Activated naive CD4-positive, alpha-beta T cell treated with anti-CD3 and anti-CD28 coated beads, Interleukin-2, amount 10 ng/mL, durations not matched to agents 7 days and 5 days (primary cell): ENCODE measurements around the gene DRG2.

Experiments used
- CTCF ChIA-PET: fragments of 350-600 bp; sonication (Branson Sonifier 250); formaldehyde crosslinking; loops from one replicate; lab custom pipeline; 2021; ENCODE audit warnings: antibody characterized with exemption; lab: Charles Lee
- DNase-seq: peaks from one replicate; pipeline ENCODE4 v3.0.0-alpha.2; 2020
- H3K27ac Mint-ChIP-seq: one replicate; pipeline ENCODE4 v1.8.0; 2021; ENCODE audit warnings: mild to moderate bottlenecking, moderate library complexity, mixed read lengths
- H3K27me3 Mint-ChIP-seq: one replicate; pipeline ENCODE4 v1.8.0; 2021; ENCODE audit warnings: mild to moderate bottlenecking, mixed read lengths
- H3K36me3 Mint-ChIP-seq: one replicate; pipeline ENCODE4 v1.8.0; 2021; ENCODE audit warnings: mixed read lengths
- H3K4me1 Mint-ChIP-seq: one replicate; pipeline ENCODE4 v1.8.0; 2021; ENCODE audit warnings: mixed read lengths
- H3K4me3 Mint-ChIP-seq: one replicate; pipeline ENCODE4 v1.8.0; 2021; ENCODE audit warnings: mild to moderate bottlenecking, moderate library complexity, mixed read lengths
- H3K9me3 Mint-ChIP-seq: one replicate; pipeline ENCODE4 v1.8.0; 2021; ENCODE audit warnings: mixed read lengths

Gene DRG2

DNA sequence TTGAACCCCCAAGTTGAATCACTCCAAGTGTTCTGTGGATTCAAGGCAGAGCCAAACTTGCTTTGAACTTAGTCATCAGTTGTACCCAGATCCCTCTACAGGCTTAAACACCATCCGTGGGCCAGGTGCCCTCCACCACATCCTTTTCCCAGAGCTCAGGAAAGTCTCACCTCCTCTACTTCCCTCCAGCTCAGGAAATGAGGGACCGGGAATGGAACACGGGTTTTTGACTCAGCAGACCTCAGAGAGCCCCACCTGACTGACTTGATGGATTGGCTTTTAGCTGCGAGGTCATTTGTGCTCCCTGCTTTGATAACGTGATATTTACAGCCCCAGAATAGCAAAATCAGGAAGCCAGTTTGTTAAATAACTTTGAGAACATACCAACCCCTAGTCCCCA, 28.5 kb upstream of the DRG2 start:
- no peak for DNase-seq
- Mint-ChIP-seq H3K36me3 (peaks cover 31% of the 10 kb centered on the region), H3K4me1 (no peaks in the 10 kb centered on the region), H3K9me3 (no peaks in the 10 kb centered on the region), H3K27me3 (no peaks in the 10 kb centered on the region), H3K27ac (no peak overlapping the region), H3K4me3 (no peak overlapping the region)
- CTCF ChIA-PET, result no interaction called here

DNA sequence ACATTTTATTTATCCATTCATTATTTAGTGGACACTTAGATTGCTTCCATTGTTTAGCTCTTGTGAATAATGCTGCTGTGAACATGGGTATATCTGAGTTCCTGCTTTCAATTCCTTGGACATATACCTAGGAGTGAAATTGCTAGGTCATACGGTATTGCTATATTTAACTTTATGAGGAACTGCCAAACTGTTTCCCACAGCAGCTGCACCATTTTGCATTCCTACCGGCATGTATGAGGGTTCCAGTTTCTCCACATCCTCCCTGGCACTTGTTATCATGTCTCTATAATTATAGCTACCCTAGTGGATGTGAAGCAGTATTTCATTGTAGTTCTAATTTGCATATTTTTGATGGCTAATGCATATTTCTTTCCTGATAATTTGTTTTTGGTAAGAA, 23.7 kb upstream of the DRG2 start:
- H3K9me3 Mint-ChIP-seq, result no peaks in the 10 kb centered on the region
- H3K36me3 Mint-ChIP-seq, result peaks cover 23% of the 10 kb centered on the region
- H3K27ac Mint-ChIP-seq, result no peak overlapping the region
- no peaks in the 10 kb centered on the region for H3K4me1 Mint-ChIP-seq
- CTCF ChIA-PET, result interaction anchor here (1.2 kb wide), 1 partner anchor 193 kb away, joined by 3 read pairs; no protein-coding TSS in a partner anchor
- no peaks in the 10 kb centered on the region for H3K27me3 Mint-ChIP-seq
- no peak for DNase-seq
- no peak overlapping the region for H3K4me3 Mint-ChIP-seq

DNA sequence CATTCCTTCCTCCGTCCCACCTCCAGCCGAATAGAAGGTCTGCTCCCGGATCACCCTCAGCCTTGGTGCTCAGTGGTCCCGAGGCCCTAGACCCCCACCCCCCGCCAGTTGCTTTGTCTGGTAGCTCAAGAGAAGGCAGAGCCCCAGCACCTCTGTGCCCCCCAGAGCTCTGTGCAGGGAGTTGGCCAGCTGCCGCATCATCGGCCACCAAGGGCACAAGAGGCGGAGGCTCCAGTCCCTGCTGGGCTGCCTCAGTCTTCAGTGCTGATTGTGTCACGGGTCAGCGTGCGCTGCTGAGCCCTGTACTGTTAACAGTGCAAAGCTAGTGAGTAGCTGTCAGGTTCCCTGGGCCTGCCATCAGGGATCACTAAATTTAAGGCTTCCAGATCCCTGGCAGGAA, 22.2 kb upstream of the DRG2 start:
- CTCF ChIA-PET, result no interaction called here
- no peak for DNase-seq
- peaks cover 6% of the 10 kb centered on the region for H3K27me3 Mint-ChIP-seq
- no peak overlapping the region for H3K27ac Mint-ChIP-seq
- H3K4me3 Mint-ChIP-seq, result no peak overlapping the region
- no peaks in the 10 kb centered on the region for H3K9me3 Mint-ChIP-seq
- H3K4me1 Mint-ChIP-seq, result no peaks in the 10 kb centered on the region
- peaks cover 17% of the 10 kb centered on the region for H3K36me3 Mint-ChIP-seq

DNA sequence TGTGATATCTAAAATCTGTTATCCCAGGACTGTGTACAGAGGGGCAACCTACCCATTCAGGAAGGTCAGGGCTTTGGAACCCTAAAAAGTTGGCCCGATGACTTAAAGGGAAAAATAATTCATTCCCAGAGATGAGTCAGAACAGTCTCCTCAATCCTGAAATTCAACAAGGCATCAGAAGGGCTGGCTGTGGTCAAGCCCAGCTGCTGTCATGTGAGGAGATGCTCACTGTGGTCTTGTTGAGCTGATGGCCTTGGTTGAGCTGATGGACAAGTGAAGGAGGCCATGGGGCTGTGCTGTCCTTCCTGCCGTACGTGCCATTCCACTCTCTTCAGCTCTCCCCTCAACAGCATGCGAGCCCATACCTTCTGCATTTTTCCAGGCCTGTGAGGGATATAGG, 20.9 kb upstream of the DRG2 start:
- CTCF ChIA-PET, result no interaction called here
- Mint-ChIP-seq H3K27me3 (peaks cover 17% of the 10 kb centered on the region), H3K9me3 (no peaks in the 10 kb centered on the region), H3K4me3 (no peak overlapping the region), H3K27ac (no peak overlapping the region), H3K4me1 (peaks cover 3% of the 10 kb centered on the region), H3K36me3 (peaks cover 15% of the 10 kb centered on the region)
- no peak for DNase-seq

DNA sequence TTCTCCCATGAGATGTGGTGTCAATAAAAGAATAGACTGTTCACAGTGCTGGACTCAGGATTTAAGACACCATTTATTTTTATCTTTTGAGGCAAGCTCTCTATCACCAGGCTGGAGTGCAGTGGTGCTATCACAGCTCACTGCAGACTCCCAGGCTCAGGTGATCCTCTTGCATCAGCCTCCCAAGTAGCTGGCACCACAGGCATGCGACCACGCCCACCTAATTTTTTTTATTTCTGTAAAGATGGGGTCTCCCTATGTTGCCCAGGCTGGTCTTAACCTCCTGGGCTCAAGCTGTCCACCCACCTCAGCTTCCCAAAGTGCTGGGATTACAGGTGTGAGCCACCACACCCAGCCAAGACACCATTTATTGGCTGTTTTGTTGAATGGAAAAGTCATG, 18.6 kb upstream of the DRG2 start:
- CTCF ChIA-PET, result no interaction called here
- Mint-ChIP-seq H3K36me3 (peaks cover 7% of the 10 kb centered on the region), H3K9me3 (no peaks in the 10 kb centered on the region), H3K4me1 (peaks cover 3% of the 10 kb centered on the region), H3K4me3 (no peak overlapping the region), H3K27me3 (peaks cover 33% of the 10 kb centered on the region), H3K27ac (no peak overlapping the region)
- DNase-seq, result no peak

DNA sequence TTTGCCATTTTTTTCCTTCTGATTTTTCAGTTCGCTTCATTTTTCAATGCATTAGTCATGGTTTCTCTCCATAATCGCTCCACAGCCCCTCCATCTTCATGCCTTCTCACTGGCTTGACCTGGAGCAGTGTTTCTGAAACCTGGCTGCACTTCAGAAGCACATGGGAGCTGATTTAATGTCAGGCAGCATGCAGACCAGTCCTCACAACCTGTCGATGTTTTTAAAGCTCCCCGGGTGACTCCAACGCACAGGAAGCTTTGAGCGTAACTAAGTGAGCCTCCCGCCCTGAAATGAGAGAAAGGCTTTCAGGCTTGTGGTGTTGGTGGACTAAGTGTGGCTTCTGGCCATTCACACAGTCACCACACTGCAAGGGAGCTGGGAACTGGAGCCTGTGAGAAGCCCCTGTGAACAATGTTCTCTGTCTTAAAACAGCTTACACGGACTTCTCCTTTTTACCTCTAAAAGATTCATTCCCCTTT, 16.8 kb upstream of the DRG2 start:
- Mint-ChIP-seq H3K27me3 (peaks cover 41% of the 10 kb centered on the region), H3K4me3 (no peak overlapping the region), H3K9me3 (no peaks in the 10 kb centered on the region), H3K4me1 (peaks cover 3% of the 10 kb centered on the region), H3K36me3 (no peaks in the 10 kb centered on the region), H3K27ac (peak overlapping the region; percentile 74)
- no peak for DNase-seq
- CTCF ChIA-PET, result no interaction called here

DNA sequence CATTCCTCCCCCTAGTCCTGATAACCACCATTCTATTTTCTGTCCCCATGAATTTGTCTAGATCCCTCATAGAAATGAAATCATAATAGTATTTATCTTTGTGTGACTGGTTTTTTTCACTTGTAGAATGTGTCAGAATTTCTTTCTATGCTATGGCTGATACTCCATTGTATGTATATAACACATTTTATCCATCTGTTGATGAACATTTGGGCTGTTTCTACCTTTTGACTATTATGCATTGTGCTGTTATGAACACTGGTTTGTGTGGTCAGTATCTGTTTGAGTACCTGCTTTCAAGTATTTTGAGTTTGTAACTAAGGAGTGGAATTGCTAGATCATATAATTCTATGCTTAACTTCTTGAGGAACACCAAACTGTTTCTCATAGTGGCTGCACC, 16.0 kb upstream of the DRG2 start:
- no peak overlapping the region for H3K4me3 Mint-ChIP-seq
- CTCF ChIA-PET, result no interaction called here
- DNase-seq, result no peak
- H3K36me3 Mint-ChIP-seq, result no peaks in the 10 kb centered on the region
- no peaks in the 10 kb centered on the region for H3K9me3 Mint-ChIP-seq
- H3K4me1 Mint-ChIP-seq, result peaks cover 3% of the 10 kb centered on the region
- H3K27ac Mint-ChIP-seq, result no peak overlapping the region
- peaks cover 48% of the 10 kb centered on the region for H3K27me3 Mint-ChIP-seq

DNA sequence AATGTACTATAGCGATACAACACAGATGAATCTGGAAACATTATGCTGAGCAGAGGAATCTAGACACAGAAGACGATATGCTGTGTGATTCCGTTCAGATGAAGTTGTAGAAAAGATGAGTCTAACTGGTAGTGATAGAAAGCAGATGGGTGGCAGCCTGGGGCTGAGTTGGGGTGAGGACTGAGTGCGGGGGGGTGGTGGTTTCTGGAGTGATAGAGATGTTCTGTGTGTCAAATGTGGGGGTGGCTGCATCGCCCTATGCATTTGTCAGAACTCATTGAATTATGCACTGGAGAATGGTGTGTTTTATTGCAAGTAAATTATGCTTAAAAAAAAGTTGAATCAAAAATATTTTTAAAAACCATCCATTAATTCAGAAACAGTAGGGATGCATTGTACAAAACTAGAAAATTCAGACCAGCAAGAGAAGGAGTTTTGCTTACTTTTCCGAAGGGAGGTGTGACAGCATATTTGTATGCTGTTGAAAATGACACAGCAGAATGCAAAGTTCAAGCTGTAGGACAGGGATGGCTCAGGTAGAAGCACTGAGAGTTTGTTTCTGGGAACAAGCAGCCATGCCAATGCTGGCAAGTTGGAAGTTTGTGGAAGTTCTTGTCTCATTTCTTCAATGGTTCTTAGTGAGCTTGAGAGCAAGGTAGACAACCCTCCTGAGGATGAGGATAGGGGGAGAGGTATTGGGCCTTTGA, 13.0 kb upstream of the DRG2 start:
- CTCF ChIA-PET, result no interaction called here
- DNase-seq, result no peak

DNA sequence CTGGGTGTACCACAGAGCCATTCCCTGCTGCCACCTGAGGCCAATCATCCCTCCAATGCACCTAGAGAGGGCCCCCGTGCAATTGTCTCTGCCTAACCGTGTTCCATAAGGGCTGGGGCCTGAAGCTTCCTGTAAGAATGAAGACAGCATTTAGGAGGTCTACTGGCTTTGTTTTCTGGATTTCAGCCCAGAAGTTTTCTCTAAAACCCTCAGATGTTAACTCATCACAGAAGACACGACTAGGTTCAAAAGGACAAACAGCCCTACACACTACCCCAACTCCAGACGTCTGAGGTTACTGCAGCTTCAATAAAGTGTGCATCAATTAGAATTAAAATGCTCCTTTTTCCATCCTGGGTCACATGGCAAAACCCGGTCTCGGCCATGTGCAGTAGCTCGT, 10.8 kb upstream of the DRG2 start:
- CTCF ChIA-PET, result no interaction called here
- H3K27me3 Mint-ChIP-seq, result peaks cover 65% of the 10 kb centered on the region

More for the DNA sequence above, 13.0 kb upstream of the DRG2 start:
- Mint-ChIP-seq H3K27ac (no peak overlapping the region), H3K9me3 (no peaks in the 10 kb centered on the region), H3K4me1 (peaks cover 3% of the 10 kb centered on the region), H3K4me3 (no peak overlapping the region), H3K27me3 (peaks cover 71% of the 10 kb centered on the region), H3K36me3 (no peaks in the 10 kb centered on the region)

DNA sequence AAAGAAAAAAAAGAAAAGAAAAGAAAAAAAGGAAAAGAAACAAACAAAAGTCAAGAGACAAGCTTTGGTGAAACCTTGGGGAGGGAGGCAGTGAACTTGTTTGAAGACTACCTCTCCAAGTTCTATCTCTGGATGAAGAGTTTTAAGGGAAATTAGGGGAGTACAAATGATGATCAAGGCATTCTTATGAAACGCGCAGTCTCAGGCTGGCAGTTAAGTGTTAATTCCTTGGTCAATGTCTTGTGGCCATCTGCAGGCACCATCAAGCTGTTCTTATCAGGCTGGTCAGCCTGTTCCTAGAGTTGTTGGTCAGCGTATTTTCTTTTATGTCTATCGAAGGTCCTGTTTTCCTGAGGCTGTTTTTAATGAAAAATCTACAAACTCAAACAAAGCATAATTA, 8.2 kb upstream of the DRG2 start:
- H3K36me3 Mint-ChIP-seq, result no peaks in the 10 kb centered on the region
- no peaks in the 10 kb centered on the region for H3K9me3 Mint-ChIP-seq
- no peak for DNase-seq
- no peak overlapping the region for H3K27ac Mint-ChIP-seq
- CTCF ChIA-PET, result no interaction called here
- H3K27me3 Mint-ChIP-seq, result peaks cover 50% of the 10 kb centered on the region
- H3K4me1 Mint-ChIP-seq, result no peaks in the 10 kb centered on the region
- H3K4me3 Mint-ChIP-seq, result no peak overlapping the region

More for the DNA sequence above, 10.8 kb upstream of the DRG2 start:
- no peak for DNase-seq
- H3K27ac Mint-ChIP-seq, result no peak overlapping the region
- no peak overlapping the region for H3K4me3 Mint-ChIP-seq
- H3K4me1 Mint-ChIP-seq, result no peaks in the 10 kb centered on the region
- H3K36me3 Mint-ChIP-seq, result no peaks in the 10 kb centered on the region
- H3K9me3 Mint-ChIP-seq, result no peaks in the 10 kb centered on the region

DNA sequence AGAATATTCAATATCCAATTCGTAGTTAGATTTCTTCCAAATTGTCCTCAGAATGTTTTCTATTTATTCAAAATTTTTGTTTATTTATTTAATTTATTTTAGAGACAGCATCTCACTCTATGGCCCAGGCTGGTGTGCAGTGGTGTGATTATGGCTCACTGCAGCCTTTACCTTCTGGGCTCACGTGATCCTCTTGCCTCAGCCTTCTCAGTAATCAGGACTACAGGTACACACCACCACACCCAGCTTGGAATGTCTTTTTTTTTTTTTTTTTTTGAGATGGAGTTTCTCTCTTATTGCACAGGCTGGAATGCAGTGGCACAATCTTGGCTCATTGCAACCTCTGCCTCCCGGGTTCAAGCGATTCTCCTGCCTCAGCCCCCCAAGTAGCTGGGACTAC, 3.5 kb upstream of the DRG2 start:
- H3K4me1 Mint-ChIP-seq, result peaks cover 21% of the 10 kb centered on the region
- no peak overlapping the region for H3K27ac Mint-ChIP-seq
- H3K27me3 Mint-ChIP-seq, result peaks cover 16% of the 10 kb centered on the region
- H3K4me3 Mint-ChIP-seq, result no peak overlapping the region
- peaks cover 8% of the 10 kb centered on the region for H3K36me3 Mint-ChIP-seq
- CTCF ChIA-PET, result interaction anchor here (0.7 kb wide), 1 partner anchor 165 kb away, joined by 3 read pairs; no protein-coding TSS in a partner anchor
- no peaks in the 10 kb centered on the region for H3K9me3 Mint-ChIP-seq
- DNase-seq, result no peak

DNA sequence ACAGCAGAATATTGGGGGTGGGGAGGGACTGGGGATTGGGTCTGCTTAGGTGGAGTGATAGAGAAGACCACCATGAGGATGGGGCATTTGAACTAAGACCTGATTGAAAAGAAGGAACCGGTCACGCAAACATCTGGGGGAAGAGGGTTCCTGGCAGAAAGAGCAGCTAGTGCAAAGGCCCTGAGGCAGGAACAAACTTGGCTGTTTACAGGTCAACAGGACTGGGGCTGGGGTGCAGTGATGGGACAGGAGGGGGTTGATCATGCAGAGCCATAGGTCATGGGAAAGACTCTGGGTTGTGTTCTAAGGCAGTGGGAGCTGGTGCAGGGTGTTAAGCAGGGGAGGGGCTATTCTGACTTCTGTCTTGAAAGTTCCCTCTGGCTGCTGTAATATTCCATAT, 1.9 kb downstream of the DRG2 start:
- CTCF ChIA-PET, result no interaction called here
- no peaks in the 10 kb centered on the region for H3K9me3 Mint-ChIP-seq
- H3K36me3 Mint-ChIP-seq, result peaks cover 28% of the 10 kb centered on the region
- peak overlapping the region; percentile 98 for H3K4me3 Mint-ChIP-seq
- peaks cover 31% of the 10 kb centered on the region for H3K4me1 Mint-ChIP-seq
- no peaks in the 10 kb centered on the region for H3K27me3 Mint-ChIP-seq
- H3K27ac Mint-ChIP-seq, result no peak overlapping the region
- DNase-seq, result no peak

DNA sequence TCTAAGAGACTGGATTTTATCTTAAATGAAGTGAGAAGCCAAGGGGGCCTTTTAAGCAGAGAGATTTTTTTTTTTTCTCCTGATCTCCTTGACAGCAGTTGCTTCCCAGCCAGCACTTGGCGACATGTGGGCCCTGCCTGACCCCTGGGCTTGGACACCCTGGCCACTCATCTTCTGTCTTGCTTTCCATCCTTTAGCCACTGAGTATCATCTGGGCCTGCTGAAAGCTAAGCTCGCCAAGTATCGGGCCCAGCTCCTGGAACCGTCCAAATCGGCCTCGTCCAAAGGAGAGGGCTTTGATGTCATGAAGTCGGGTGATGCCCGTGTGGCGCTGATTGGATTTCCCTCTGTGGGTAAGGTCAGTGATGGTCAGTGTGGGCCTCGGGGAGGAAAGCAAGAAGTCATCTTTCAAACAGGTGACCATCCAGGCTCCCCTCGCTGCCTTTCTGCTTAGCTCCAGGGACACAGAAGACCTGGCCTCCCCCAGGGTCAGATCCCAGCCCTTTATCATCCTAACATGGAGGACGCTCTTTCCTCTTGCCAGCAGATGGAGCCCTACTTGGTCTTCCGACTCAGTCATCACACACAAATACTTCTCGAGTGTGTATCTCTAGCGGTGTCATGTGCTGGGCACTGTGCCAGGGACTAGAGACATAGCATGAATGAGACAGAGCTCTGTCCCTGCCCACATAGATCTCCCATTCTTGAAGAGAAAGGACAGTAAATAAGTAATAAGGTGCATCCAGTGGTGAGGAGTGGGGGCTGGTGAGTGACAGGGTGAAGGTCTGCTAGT, 6.1 kb downstream of the DRG2 start:
- Mint-ChIP-seq H3K27ac (no peak overlapping the region), H3K36me3 (peaks cover 36% of the 10 kb centered on the region), H3K9me3 (no peaks in the 10 kb centered on the region), H3K4me1 (peaks cover 15% of the 10 kb centered on the region), H3K4me3 (no peak overlapping the region), H3K27me3 (no peaks in the 10 kb centered on the region)
- CTCF ChIA-PET, result no interaction called here
- DNase-seq, result peak; percentile 29

DNA sequence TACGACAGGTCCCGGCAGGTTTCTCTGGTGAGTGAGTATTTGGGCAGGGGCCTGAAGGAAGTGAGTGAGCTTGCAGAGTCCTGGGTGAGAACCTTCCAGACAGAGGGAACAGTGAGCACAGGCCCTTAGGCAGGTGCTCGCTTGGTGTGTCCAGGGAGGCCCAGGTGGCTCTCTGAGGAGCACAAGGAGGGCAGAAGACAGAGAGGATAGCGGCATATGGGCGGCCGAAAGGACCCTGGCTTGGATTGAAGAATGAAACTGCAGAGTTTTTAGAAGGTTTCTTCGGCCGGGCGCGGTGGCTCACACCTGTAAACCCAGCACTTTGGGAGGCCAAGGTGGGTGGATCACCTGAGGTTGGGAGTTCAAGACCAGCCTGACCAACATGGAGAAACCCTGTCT, 6.7 kb downstream of the DRG2 start:
- peaks cover 9% of the 10 kb centered on the region for H3K4me1 Mint-ChIP-seq
- H3K36me3 Mint-ChIP-seq, result peaks cover 38% of the 10 kb centered on the region
- H3K27me3 Mint-ChIP-seq, result no peaks in the 10 kb centered on the region
- no peak overlapping the region for H3K27ac Mint-ChIP-seq
- DNase-seq, result no peak
- no peaks in the 10 kb centered on the region for H3K9me3 Mint-ChIP-seq
- no peak overlapping the region for H3K4me3 Mint-ChIP-seq
- CTCF ChIA-PET, result no interaction called here

DNA sequence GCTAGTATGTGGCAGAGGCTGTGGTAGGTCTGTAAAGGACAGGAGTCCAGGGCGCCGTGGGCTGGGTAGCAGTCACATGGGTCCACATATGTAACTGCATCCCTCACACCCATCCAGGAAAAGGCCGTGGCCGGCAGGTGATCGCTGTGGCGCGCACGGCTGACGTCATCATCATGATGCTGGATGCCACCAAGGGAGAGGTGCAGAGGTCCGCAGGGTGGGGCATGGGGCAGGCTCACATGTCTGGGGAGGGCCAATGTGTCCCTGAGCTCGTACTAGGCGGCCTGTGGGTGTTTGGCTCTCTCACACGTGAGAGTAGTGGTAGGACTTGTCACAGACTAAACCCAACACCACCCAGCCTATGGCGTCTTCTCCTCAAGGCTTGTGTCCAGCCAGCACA, 11.8 kb downstream of the DRG2 start:
- Mint-ChIP-seq H3K4me1 (no peaks in the 10 kb centered on the region), H3K27ac (no peak overlapping the region), H3K4me3 (no peak overlapping the region), H3K27me3 (no peaks in the 10 kb centered on the region), H3K9me3 (no peaks in the 10 kb centered on the region), H3K36me3 (peaks cover 32% of the 10 kb centered on the region)
- CTCF ChIA-PET, result no interaction called here
- DNase-seq, result no peak
